Osteoblast (primary cell): Measurements from ENCODE around the gene NPFFR1. TPM values are rescaled to one million over a fixed set of nuclear protein-coding genes. Genes with fewer than 3 reads are reported as not detected.

Source experiments
- DNase-seq: peaks from one replicate; pipeline ENCODE4 v3.0.0; 2011; ENCODE audit warnings: low spot score, mixed read lengths; ENCODE audit not compliant: insufficient read length; ENCODE audit errors: missing footprints
- H2AFZ ChIP-seq: 2 replicates; pipeline ENCODE4 v1.6.0; 2011; ENCODE audit warnings: mild to moderate bottlenecking, low read length
- H3K27ac ChIP-seq: 2 replicates; pipeline ENCODE4 v1.5.1; 2011; ENCODE audit warnings: mild to moderate bottlenecking, low read depth, low read length, moderate library complexity
- H3K27me3 ChIP-seq: 2 replicates; pipeline ENCODE4 v1.6.0; 2012; ENCODE audit warnings: mild to moderate bottlenecking, control low read depth, inconsistent platforms, low read length, moderate library complexity; ENCODE audit not compliant: insufficient read depth
- H3K36me3 ChIP-seq: 2 replicates; pipeline ENCODE4 v1.5.1; 2011; ENCODE audit warnings: mild to moderate bottlenecking, low read length, control low read depth, moderate library complexity; ENCODE audit not compliant: insufficient read depth
- H3K4me1 ChIP-seq: 2 replicates; pipeline ENCODE4 v1.5.1; 2011; ENCODE audit warnings: mild to moderate bottlenecking, low read length, control low read depth, moderate library complexity; ENCODE audit not compliant: insufficient read depth
- H3K4me2 ChIP-seq: 2 replicates; pipeline ENCODE4 v1.6.0; 2011; ENCODE audit warnings: mild to moderate bottlenecking, low read length; ENCODE audit not compliant: insufficient read depth
- H3K4me3 ChIP-seq: fragments of 200-600 bp; sonication (generic); 3 replicates; pipeline ENCODE4 v1.5.1; 2012; ENCODE audit warnings: mild to moderate bottlenecking, low read length, inconsistent platforms; ENCODE audit not compliant: insufficient read depth
- H3K79me2 ChIP-seq: 2 replicates; pipeline ENCODE4 v1.6.0; 2012; ENCODE audit warnings: mild to moderate bottlenecking, low read length, control low read depth, inconsistent platforms; ENCODE audit not compliant: insufficient read depth
- H3K9me3 ChIP-seq: 2 replicates; pipeline ENCODE4 v1.5.1; 2011; ENCODE audit warnings: low read depth, low read length, control low read depth
- H4K20me1 ChIP-seq: 2 replicates; pipeline ENCODE4 v1.6.0; 2012; ENCODE audit warnings: mild to moderate bottlenecking, low read length, control low read depth; ENCODE audit not compliant: insufficient read depth
- CTCF ChIP-seq: IDR thresholded peaks from 2 replicates; pipeline ENCODE4 v1.5.1; 2011; ENCODE audit warnings: mild to moderate bottlenecking, low read depth, low read length, moderate library complexity; ENCODE audit errors: extremely low read depth
- total RNA-seq: library from RNA; depleted of rRNA; stranded (reverse); fragments of >200 nt; gene quantifications from 2 replicates; pipeline ENCODE4 v1.2.3, GENCODE V29; 2012

Gene NPFFR1
- total RNA-seq, 1 donor = not detected

DNA sequence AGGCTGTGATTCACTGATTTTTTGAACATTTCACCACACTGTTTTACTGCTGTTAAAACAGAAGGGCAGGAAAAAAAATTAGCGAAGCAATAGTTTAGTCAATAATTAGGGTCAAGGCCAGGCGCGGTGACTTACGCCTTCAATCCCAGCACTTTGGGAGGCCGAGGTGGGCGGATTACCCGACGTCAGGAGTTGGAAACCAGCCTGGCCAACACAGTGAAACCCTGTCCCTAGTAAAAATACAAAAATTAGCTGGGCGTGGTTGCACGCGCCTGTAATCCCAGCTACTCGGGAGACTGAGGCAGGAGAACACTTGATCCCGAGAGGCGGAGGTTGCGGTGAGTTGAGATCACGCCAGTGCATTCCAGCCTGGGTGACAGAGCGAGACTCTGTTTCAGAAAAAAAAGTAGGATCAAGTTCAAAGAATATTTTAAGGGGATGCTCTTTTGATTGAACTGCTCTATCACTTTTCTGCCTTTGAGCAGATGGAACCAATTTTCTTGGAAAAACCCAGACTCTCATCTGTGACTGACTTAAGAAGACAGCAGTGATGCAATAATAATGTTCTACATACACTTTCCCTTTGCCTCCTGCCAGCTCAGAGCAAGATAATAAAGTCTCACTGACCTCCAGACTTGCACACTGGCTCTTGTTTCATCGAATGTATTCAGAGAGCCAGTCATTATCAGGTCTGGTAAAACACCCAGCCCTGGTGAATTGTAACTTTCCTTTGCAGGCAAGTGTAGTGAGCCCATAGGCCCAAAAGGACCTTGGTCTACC lies 48.9 kb downstream of the NPFFR1 start:
- Histone ChIP-seq H3K4me3 (no peak overlapping the region), H3K4me2 (no peak overlapping the region), H3K79me2 (peaks cover 32% of the 10 kb centered on the region), H3K9me3 (no peaks in the 10 kb centered on the region), H3K27ac (no peak overlapping the region), H2AFZ (peak overlapping the region; percentile 6), H3K27me3 (no peaks in the 10 kb centered on the region), H3K36me3 (peaks cover 4% of the 10 kb centered on the region), H4K20me1 (peaks cover 18% of the 10 kb centered on the region), H3K4me1 (peaks cover 13% of the 10 kb centered on the region)
- DNase-seq = peak; percentile 88
- TF ChIP-seq CTCF = no peak

- Histone ChIP-seq H3K4me3 (peak overlapping the region; percentile 95), H3K79me2 (peaks cover 35% of the 10 kb centered on the region), H3K9me3 (no peaks in the 10 kb centered on the region), H4K20me1 (peaks cover 18% of the 10 kb centered on the region), H3K27me3 (no peaks in the 10 kb centered on the region), H2AFZ (peak overlapping the region; percentile 100), H3K4me2 (peak overlapping the region; percentile 100), H3K27ac (peak overlapping the region; percentile 76), H3K4me1 (peaks cover 13% of the 10 kb centered on the region), H3K36me3 (peaks cover 12% of the 10 kb centered on the region)
- no peak for DNase-seq
- no peak for TF ChIP-seq CTCF
Observed at GRCh38 chr10:70233939-70234300, 49.9 kb downstream of the NPFFR1 start.

DNA sequence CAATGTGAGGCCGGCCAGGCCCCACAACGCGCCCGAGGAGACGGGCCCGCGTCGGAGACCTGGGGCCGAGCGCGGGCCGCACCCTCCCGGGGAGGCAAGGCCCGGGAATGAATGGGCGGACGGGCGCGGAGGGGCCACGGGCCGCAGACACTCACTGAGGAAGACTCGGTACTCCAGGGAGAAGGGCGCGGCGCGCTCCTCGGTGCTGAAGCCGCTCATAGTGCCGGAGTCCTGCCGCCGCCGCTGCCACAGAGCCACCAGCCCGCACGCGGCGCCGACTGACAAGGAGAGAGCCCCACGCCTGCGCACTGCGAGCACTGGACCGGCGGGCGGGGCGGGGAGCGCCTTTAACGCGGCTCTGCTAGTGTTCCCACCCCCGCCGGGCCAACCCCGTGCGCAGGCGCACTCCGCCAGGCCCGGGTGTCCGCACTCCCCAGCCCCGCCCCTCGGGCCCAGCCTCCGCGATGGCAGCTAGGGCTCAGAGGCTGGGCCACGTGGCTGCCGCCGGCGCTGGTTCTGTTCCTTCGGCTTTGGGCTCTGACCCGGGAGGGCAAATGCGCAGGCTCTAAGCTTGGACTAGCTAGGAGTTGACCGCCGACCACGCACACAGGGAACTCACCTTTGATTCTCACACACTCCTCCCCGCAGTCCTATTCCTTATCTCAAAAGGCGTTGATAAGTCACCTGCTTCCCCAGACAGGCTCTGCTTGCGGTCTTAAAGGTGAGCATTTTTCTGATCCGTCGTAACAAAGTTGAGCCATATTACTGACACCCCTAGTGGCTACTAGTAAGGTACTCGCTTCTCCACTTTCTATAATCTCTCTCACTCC lies 50.5 kb downstream of the NPFFR1 start, which contains the start of gene PPA1:
Gene PPA1 (minus strand): TSS at position 321 of the 830 bp plus-strand sequence. CDS start 102 bp downstream, at position 219.
- Histone ChIP-seq H3K36me3 (peaks cover 17% of the 10 kb centered on the region), H3K4me2 (peak within 1 kb of the TSS; percentile 100), H3K4me3 (peak within 1 kb of the TSS; percentile 95), H3K27me3 (no peaks in the 10 kb centered on the region), H3K27ac (peak within 1 kb of the TSS; percentile 76), H3K79me2 (peaks cover 41% of the 10 kb centered on the region), H3K4me1 (peaks cover 13% of the 10 kb centered on the region), H3K9me3 (no peaks in the 10 kb centered on the region), H4K20me1 (peaks cover 20% of the 10 kb centered on the region), H2AFZ (peak within 1 kb of the TSS; percentile 100)
- peak; percentile 30 for TF ChIP-seq CTCF
- DNase-seq = peak; percentile 100

GRCh38 chr10:70232859-70233108 lies 51.0 kb downstream of the NPFFR1 start:
- H4K20me1 ChIP-seq = peaks cover 21% of the 10 kb centered on the region
- H3K79me2 ChIP-seq = peaks cover 46% of the 10 kb centered on the region
- peak overlapping the region; percentile 100 for H3K4me2 ChIP-seq
- H2AFZ ChIP-seq = peak overlapping the region; percentile 68
- H3K36me3 ChIP-seq = peaks cover 17% of the 10 kb centered on the region
- DNase-seq = no peak
- H3K27ac ChIP-seq = peak overlapping the region; percentile 75
- no peaks in the 10 kb centered on the region for H3K9me3 ChIP-seq
- peaks cover 13% of the 10 kb centered on the region for H3K4me1 ChIP-seq
- peak overlapping the region; percentile 95 for H3K4me3 ChIP-seq
- no peak for TF ChIP-seq CTCF
- H3K27me3 ChIP-seq = no peaks in the 10 kb centered on the region
